NCI-H1417 treated with DMSO at 0.1 percent for 48 hours (cell line): ENCODE measurements around the gene SEC14L2.

Experiments
- DNase-seq: peaks from one replicate; lab custom pipeline; 2025; lab: John Stamatoyannopoulos, UW

The SEC14L2 gene

DNA sequence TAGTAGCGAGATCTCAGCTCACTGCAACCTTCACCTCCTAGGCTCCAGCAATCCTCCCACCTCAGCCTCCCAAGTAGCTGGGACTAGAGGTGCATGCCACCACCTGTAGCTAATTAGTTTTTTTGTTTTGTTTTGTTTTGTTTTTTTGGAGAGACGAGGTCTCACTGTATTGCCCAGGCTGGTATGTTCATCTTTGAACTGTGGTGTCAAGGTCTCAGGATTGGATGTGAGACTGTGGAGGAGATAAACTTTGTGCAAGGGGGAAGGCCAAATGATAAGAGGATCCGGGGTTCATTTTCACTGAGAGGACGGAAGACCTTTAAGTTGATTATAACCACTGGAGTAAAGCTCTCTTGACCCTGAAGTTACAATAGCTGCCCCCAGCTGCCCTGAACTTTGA lies 8.9 kb downstream of the SEC14L2 start:
- no peak for DNase-seq

DNA sequence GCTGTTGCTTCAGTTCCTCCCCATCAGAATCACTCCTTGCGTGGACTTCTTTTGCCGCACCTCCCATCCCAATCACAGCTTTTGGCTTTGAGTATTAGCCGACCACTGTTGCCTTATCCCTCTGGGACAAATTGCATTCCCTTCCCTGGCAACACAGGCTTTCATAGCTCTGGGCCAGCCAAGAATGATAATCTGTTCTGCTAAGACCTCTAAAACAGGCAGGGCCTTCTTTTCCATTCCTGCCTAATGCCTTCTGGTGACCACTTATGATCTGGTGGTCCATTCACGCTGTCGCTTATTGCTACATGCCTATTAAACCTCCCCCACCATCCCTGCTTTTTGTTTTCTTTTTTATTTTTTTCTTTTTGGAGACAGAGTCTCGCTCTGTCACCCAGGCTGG lies 9.6 kb downstream of the SEC14L2 start:
- DNase-seq, result no peak

DNA sequence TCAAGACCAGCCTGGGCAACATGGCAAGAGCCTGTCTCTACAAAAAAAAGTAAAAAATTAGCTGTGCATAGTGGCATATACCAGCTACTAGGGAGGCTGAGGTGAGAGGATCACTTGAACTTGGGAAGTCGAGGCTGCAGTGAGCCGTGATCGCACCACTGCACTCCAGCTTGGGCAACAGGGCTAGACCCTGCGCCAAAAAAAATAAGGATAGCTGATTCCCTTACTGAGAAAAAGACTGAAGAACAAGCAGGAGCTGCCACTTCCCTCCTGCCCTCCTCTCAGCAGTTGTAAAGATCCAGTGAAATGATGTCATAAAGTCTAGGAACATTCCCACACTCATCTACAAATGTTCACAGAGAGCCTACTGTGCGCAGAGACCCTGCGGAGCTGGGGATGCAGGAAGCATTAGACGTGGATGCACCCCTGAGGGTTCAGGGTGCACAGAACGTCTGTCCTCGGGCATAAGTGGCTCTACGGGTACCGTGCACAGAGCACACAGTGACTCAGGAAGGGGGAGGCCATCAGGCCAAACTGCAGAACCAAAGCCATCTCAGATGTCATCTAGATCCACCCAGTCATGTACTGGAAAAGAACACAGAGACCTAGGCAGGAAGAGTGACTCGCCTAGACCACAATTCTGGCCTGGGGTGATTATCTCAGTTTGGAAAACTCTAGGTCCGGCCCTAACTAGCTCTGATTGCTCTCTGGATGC lies 11.7 kb downstream of the SEC14L2 start:
- no peak for DNase-seq

DNA sequence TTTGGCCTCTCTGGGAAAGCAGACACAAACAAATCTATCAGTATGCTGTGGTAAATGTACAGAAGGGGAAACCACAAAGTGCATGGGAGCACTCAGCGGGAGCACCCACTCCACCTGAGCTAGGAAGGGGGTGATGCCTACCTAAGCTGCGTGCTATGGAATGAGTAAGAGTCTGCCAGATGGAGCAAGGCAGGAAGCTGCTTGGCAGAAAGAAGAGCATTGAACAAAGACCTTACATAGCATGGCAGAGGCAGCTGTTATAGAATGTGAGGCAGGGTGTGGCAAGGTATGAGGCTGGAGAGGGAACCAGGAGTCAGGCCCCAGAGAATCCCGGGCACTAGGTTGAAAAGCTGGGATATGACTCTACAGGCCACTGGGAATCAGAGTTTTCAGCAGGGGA lies 15.0 kb downstream of the SEC14L2 start:
- DNase-seq, result no peak

DNA sequence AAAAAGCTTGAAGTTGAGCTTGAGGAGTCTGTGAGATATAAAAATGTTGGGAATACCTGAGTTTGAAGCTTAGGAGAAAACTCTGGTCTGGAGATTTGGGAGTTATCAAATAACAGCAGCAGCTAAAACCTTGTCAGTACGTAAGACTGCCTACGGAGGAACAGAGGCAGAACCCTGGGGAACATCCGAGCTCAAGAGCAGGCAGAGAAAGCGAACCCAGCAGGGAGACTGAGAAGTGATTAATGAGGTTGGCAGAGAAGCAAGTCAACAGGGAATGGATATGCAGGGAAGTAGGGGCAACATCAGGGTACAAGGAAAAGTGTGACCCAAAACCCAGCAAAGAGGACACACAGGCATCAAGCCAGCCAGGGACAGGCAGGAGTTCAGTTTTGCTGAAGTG lies 16.2 kb downstream of the SEC14L2 start:
- no peak for DNase-seq

DNA sequence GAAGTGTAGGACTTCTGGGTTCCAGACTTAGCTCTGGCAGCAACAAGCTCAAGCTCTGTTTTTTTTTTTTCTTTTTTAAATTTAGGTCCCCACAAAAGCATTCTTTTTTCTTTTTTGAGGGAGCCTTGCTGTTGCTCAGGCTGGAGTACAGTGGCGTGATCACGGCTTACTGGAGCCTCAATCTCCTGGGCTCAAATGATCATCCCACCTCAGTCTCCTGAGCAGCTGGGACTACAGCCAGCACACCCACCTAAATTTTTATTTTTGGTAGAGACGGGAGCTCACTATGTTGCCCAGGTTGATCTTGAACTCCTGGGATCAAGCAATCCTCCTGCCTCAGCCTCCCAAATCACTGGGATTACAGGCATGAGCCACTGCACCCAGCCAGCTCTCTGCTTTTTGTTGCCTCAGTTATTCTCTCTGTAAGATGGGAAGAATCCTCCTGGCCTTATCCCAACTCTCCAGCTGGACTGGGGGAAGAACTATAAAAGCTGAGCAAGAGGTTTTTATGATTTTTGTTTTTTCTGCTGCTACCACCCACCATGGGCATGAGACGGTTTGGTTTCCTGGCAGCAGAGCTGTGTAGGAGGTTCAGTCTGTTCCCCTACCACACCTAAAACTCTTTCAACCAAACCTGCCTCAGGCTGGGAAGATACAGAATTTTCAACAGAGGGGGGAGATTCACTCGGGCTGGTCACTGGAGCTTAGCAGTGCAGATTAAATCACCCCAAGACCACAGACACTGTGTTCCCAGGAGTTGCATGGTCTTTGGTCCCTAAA lies 17.1 kb downstream of the SEC14L2 start:
- DNase-seq, result no peak

DNA sequence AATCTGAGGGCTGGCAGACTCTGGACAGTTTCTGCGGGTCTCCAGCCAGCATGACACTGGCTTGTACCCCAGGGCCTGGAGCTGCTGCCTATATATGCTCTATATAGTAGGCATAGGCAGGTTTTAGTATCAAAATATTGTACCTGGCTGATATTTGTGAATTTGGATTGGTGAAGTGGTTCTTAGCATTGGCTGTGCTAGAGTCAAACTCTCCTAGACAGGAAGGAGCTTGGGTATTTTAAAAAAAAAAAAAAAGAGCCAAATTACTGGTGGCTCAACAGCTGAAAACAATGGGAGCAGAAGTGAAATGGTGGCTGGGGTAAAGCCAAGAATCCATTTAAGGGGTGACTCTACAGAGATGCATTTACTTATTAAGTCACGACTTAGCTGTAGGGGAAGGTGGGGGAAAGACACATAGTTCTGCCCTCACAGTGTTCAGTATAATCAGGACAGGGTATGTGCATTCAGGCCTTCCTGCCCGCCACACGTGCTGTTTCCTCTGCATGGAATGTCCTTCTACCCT lies 17.8 kb downstream of the SEC14L2 start:
- no peak for DNase-seq

DNA sequence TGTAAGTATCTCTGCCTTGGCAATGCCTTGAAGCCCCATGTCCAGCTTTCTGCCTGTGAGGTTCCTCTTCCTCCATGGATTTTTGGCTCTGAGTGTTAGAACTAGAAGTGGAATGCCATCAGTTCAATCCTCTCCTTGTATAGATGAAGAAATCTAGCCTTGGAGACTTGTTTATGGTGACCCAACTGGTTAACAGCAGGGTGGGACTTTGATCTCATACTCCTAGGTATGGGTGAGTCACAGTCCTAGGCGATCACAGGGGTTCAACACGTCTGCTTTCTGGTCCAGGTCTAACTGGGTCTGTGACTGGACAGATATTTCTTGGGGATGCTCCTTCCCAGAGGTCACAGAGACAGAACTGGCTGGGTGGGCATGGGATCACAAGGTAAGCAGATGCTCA lies 19.6 kb downstream of the SEC14L2 start:
- DNase-seq, result no peak

DNA sequence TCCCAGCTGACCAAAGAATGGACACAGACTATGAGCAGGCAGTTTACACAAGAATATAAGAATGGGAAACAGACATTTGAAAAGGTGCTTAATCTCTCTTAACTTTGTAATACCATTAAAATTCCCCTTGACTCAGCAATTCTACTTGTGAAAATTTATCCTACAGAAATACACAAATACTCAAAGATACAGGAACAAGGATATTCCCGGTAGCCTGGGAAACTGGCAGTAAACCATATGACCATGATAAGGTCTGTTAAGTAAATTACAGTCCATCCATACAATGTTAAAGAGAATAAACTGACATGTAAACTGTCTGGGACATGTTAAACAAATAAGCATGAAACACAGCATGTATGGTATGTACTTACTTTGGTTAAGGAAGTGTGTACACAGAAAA lies 20.0 kb downstream of the SEC14L2 start:
- DNase-seq, result no peak

DNA sequence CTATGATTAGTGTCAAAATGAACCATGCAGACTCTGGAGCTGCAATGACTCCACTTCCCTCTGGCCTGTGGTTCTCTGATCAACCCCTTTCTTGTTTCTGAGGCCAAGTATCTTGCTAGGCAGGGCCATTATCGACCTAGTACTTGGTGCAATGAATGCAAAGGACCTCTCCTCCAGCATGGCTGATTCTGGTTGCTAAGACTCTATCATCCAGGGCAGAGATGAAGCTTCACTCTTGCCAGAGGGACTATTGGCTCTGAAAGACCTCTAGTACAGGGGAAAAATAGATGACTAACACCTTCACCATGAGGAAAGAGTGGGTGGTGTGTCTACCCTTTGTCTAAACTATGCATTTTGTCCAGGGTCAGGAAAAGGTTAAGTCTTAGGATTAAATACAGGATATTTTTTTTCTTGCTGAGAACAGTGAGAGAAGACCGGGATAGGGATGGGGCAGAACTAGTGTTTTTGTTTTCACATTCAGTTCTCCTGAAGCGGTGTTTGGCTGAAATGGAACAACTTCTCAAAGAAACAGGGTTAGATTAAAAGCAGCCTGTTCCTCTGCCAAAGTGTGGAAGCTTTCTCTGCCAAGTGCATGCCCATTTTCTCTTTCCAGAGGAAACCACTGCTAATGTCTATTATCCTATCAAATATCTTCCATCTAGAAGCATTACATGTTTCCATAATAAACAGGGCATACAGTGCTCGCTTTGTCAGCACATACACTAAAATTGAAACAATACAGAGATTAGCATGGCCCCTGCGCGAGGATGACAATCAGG lies 23.7 kb downstream of the SEC14L2 start:
- DNase-seq, result no peak

DNA sequence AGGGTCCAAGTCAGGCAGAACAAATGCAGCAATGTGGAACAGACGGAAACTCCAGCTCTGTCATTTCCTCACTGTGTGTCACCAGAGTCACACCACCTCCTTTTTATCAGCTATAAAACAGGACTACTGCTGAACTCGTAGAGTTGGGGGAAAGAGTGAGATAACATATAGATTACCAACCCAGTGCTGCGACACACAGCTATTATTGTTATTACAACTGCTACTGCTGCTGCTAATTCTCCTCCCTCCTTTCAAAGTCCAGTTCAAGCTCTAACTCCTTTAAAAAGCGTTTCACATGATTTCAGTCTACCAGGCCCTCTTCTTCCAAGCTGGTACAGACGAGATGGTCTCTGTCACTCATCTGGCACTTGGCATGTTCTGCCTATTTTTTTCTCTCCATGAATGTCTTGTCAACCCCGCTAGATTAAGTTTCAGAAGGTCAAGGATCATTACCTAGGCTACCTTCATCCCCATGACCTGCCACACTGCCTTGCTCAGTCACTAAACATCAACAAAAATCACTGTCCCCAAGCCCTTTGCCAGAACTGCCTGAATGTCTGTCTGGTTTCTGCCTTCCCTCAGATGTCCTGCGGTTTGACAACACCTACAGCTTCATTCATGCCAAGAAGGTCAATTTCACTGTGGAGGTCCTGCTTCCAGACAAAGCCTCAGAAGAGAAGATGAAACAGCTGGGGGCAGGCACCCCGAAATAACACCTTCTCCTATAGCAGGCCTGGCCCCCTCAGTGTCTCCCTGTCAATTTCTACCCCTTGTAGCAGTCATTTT lies 25.1 kb downstream of the SEC14L2 start:
- no peak for DNase-seq

DNA sequence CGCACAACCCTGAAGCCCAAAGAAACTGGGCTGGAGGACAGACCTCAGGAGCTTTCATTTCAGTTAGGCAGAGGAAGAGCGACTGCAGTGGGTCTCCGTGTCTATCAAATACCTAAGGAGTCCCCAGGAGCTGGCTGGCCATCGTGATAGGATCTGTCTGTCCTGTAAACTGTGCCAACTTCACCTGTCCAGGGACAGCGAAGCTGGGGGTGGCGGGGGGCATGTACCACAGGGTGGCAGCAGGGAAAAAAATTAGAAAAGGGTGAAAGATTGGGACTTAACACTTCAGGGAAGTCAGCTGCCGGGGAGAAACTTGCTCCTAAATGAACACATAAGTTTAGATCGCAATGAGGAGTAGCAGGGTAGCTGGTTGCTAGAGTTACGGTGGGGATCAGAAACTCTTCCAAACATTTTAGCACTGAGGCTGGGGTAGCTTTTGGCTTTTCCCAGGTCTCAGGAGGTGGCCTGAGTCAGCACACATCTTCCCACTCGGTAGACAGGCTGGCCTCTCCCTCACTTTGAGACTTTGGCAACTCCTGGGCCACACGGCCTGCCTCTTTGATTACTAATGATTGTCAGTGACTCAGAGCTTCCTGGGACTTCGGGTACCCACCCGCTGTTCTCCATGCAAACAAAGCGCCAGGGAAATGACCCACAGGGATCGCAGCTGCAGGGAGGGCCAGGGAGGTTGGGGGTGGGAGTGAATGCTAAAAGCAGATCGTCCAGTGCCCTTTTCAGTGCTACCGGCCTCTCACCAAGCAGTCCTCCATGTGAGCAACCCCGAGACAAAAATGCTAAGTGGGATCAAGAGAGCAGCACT lies 25.9 kb downstream of the SEC14L2 start:
- DNase-seq, result no peak

DNA sequence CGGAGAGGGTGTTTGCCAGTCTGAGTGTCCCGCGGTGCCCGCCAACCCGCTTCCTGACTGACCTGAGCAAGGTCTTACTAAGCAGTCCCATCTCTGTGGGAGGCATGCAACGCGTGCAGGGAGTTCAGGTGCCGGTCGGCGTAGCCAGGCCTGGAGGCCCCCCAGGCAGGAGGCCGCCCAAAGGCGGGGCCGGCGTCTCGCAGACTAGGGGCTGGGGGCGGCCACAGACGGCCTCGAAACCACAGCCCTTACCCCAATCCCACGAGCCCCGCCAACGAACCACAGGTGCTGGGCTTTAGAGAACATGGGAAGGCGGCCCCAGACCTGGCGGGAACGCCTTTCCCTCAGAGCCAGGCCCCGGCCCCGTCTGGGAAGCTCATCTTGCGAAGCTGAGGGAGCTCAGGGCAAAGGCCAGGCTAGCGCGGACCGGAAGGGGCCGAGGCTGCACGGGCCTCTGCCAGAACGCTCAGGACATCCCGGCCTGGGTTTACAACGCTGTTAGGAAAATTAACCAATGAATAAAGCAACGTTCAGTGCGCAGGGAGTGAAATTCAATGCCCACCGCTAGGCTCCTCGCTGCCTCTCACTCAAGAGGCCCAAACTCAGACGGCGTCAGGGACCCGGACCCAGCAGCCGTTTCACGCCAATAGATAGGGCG lies 26.6 kb downstream of the SEC14L2 start:
- DNase-seq, result no peak

DNA sequence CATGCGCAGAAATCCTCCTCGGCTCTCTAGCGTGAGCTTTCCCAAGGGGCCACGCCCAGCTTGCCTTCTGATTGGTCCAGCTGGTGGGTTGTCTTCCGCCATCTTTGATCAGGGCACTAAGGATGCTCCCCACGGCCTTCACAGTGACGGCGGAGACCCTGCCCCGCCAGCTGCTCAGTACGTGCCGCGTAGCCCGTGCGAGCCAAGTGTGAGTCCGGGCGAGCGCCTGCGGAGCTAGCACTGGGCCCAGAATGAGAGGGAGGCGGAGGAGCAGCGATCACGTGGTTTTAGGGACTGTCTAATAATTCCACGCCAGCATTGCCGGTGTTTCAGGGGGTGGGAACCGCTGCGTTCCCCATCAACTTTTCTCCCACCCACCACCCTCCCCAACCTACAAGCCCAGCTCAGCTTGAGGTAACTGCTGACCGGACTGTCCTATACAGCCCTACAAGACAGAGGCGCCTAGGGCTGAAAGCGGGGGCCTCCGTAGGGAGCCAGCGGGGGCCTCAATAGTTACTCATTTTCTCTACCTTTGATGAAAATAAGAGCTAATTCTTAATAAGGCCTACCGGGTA lies 27.2 kb downstream of the SEC14L2 start:
- peak; percentile 94 for DNase-seq

DNA sequence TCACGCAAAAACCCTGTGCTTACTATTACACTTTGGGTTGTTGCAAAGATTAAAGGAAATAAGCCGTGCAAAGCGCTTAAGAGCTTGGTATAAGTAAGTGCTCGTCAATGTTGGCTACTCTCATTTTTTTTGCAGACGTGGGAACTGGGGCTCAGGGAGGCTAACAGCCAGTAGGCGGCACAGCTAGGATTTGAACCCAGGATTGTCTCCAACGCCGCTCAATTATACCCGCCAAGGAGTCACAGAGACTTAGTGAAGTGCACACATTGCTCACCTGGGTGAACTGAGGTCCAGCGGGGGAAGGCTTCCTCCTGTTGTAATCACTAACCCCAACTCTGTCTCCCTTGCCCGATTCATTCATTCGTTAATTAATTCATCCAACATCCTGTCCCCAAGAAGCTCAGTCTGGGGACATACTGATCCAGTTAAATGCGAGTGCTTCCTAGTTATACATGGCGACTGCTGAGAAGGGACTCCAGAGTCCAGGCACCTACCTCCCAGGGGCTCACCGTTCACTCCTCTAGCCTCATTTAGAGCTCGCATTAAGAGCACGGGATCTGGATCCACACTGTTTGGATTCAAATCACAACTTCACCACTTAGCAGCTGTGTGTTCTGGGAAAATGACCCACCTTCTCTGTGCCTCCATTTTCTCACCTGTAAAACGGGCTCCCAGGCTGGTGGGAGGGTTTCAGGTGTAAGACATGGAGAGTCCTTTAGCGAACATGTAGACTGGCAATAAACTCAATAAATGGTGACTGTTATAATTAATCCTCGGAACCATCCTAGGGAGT lies 27.9 kb downstream of the SEC14L2 start:
- no peak for DNase-seq

DNA sequence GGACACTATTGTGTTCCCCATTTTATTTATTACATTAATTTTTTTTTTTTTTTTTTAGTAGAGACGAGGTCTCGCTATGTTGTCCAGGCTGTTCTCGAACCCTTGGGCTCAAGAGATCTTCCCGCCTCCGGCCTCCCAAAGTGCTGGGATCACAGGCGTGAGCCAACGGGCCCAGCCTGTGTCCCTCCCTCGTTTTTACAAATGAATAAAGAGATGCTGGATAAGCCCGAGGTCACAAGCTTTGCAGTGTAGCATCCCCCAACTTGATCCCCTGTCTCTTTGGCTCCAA lies 28.5 kb downstream of the SEC14L2 start:
- no peak for DNase-seq

DNA sequence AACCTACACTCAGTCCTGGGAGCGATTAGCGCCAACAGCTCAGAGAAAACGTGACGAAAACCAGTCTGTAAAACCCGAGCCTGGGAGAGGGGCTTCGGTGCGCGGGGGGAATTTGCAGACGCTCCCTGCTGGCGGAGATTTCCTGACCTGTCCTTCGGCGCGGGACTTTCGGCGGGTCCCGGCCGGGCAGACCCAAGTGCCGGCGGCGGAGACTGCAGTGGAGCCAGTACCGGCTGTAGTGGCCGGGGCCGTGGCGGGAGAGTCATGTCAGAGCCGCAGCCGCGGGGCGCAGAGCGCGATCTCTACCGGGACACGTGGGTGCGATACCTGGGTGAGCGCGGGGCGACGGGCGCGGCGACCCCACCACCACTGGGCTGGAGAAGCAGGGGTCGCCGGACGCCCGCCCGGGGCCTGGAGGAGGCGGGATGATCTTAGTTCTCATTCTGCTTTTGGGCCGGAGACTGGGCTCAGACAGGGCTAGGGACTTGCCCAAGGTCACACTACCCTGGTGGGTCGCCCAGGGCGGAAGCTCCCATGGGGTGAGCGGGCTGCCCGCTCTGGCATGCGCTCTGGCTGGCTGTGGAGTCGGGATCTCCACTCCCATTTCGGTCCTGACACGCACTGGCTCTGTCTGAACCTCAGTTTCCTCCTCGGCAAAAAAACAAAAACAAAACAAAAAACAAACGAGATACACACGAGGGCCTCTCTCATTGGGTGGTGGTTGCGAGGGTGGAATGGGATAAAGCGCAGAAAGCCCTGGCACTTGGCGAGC lies 29.0 kb downstream of the SEC14L2 start, which contains the start of gene MTFP1:
Gene MTFP1, plus strand, starts transcription at position 153 of the 772 bp plus-strand sequence. Its CDS starts 112 bp downstream, at position 265.
- no peak for DNase-seq
